Tibial nerve (tissue), 3 donors: ENCODE measurements around the gene TERC.

Experiments used
- POLR2A ChIP-seq, 2 donors: fragments of 450-650 bp; IDR thresholded peaks; one replicate each; pipeline ENCODE4 v1.6.1; 2017; ENCODE audit warnings: antibody characterized with exemption in 2 of 2, mild to moderate bottlenecking in 2 of 2, moderate library complexity in 2 of 2
- TF ChIP-seq, protein P1 (sequence below), 5 experiments: fragments of 200-600 bp in 3 of 5; fragments of 450-650 bp in 2 of 5; sonication (generic) in 3 of 5; IDR thresholded peaks; one replicate each; pipeline ENCODE4 v1.5.1; 2016 to 2019; ENCODE audit warnings: antibody characterized with exemption in 5 of 5, mild to moderate bottlenecking in 3 of 5, moderate library complexity in 2 of 5

DNA sequence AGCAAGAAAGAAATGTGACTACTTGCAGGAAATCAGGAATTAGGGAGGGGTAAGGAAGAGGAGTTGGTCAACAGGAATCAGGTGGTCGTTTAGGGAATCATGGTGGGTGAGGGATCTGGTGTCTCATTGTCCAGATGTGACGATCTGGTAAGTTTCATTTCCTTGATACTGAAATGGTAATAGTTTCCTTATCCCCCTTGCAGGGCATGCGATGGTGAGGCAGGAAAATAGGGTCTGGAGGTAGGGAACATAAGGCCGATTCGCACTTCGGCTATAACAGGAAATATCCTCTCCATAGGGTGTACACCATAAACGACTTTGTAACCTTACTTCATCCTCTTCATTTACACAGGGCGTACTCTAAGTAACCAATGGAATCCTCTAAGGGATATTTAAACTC lies 48.4 kb upstream of the TERC start:
- no peak for TF ChIP-seq POLR2A (IDR thresholded peaks at IDR 0.05)
- TF ChIP-seq, protein P1, sequence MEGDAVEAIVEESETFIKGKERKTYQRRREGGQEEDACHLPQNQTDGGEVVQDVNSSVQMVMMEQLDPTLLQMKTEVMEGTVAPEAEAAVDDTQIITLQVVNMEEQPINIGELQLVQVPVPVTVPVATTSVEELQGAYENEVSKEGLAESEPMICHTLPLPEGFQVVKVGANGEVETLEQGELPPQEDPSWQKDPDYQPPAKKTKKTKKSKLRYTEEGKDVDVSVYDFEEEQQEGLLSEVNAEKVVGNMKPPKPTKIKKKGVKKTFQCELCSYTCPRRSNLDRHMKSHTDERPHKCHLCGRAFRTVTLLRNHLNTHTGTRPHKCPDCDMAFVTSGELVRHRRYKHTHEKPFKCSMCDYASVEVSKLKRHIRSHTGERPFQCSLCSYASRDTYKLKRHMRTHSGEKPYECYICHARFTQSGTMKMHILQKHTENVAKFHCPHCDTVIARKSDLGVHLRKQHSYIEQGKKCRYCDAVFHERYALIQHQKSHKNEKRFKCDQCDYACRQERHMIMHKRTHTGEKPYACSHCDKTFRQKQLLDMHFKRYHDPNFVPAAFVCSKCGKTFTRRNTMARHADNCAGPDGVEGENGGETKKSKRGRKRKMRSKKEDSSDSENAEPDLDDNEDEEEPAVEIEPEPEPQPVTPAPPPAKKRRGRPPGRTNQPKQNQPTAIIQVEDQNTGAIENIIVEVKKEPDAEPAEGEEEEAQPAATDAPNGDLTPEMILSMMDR (IDR thresholded peaks at IDR 0.05) = no peak
